GM12892 (cell line): ENCODE results near the gene CAMK2D.

Experiments
- POLR2A ChIP-seq: IDR thresholded peaks from 2 replicates; pipeline ENCODE4 v1.6.1; 2011; ENCODE audit warnings: low read depth, low read length, control low read depth
- POLR2AphosphoS5 ChIP-seq: IDR thresholded peaks from 2 replicates; pipeline ENCODE4 v1.6.1; 2011; ENCODE audit warnings: low read depth, low read length, control low read depth
- TAF1 ChIP-seq: IDR thresholded peaks from 2 replicates; pipeline ENCODE4 v1.6.1; 2011; ENCODE audit warnings: low read depth, mild to moderate bottlenecking, control low read depth, low read length, borderline replicate concordance

DNA sequence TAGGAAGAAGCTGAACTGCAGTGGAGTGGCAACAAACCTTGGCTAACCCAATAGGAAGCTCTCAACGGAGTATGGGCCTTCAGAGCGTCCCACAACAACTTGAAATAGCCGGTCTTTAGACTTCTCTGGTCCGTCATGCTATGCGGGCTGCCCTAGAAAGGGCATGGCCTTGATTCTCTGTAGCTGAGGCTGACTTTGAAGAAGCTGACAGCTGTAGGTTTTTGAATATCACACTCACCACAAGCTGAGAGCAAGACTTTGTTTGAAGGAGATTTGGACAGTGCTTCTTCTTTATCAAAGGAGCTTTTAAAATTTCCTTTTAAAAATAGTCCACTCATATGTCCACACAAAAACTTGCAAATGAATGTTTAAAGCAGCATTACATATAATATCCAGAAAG is 322.9 kb downstream of the CAMK2D start:
- TF ChIP-seq POLR2A (no peak), POLR2AphosphoS5 (no peak), TAF1 (no peak)
